Putamen (tissue), 1 donor: ENCODE results near the gene CSF2RB.
"Not testable (repeated sequence)": the region's sequence is repeated elsewhere in the genome, so short reads cannot be mapped to it uniquely, and the experiment has no call there.

Source experiments
- DNase-seq: peaks from one replicate; pipeline ENCODE4 v3.0.0-alpha.2; 2016; ENCODE audit warnings: low spot score

Gene CSF2RB

DNA sequence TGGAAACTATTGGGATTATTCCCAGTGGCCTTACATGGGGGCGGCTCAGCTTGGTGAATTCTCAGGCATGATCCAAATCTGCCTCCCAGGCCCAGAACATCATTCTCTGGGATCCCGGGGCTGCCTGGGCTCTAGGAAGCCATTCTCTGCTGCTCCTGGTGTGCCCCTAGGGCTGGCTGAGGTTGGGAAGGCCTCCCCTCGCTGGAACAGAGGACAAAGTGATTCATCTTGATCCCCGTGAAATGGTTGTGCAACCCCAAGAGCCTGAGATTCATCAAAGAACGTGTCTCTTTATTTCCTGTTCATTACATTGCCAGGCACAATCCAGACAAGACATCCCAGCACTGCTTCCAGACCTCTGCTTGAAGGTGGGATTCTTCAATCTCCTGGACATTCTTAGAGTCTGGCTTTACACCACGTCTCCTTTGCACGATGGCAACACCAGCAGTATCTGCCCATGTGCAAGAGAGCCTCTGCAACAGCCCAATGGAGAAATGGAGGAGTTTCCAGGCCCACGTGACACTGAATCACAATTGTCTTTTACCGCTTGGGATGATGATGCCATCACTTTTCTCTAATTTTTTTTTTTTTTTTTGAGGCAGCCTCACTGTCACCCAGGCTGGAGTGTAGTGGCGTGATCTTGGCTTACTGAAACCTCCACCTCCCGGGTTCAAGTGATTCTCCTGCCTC, 53.6 kb downstream of the CSF2RB start:
- DNase-seq = no peak

- DNase-seq = no peak
Measured at GRCh38 chr22:36968249-36968964, 55.0 kb downstream of the CSF2RB start.

DNA sequence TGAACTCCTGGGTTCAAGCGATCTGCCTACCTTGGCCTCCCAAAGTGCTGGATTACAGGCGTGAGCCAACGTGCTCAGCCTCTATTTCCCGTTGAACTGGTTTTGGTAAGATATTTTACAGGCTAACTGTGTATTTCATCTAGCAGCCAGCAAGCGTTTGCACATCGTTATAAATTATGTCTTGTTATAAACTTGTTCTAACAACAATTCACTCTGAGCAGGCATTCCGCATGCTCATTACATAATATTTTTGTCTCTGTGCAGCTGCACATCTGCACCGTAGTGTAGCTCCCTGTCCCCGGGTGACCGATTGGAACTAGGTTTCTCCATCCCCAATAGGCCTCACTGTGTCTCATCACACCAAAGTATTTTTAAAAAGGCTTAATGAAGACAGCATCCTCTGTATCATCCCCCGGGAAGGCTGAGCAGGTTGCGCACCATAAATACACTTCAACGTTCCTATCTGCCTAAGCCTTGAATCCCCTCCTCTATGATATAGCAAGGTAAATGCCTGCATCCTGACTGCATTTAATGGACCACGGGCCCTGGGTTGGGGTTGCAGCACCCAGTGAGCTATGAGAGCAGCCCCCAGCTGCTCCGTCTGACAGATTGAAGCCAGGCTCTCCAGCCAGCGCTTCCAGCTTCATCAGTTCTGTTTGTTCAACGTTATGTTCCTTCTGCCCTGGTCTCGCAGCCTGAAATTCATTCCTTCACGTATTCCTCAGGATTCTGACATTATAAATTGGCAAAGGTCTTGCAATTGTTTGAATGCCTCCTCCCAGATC, 58.1 kb downstream of the CSF2RB start:
- no peak for DNase-seq

DNA sequence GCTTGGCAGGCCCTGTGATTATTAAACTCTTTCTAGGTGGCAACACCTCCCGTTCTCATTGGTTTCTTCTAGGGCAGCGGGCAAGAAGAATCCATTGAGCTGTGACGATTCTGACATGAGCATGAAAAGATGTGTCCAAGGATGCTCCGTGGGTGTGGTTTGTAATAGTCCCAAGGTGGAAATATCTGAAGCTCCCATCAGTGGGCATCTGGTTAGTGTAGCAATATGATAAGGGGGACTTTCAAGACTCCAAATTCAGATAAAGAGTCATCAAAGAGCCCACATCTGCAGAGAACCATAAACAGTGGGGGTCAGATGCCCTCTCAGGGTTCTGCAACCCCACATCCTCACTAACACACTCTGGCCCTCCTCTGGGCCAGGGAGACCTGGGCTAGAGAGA, 63.2 kb downstream of the CSF2RB start:
- no peak for DNase-seq

DNA sequence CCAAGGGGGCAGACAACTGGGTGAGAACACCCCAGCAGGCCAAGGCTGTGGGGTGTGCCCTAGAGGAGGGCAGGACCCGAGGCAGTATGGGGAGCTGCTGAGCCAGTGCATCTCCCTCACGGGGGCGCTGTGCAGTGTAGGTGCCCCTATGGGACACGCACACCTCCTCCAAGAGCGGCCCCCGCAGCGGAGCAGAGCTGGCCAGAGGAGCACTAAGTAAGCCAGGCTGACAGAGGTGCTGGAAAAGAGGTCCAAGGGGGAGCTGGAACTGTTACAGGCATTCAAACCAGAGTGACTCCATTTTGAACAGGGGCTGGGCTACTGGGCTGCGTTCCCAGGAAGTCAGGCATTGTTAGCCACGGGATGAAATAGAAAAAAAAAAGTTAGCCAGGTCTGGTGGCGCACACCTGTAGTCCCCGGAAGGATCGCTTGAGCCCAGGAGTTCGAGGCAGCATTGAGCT, 64.0 kb downstream of the CSF2RB start:
- DNase-seq = no peak

DNA sequence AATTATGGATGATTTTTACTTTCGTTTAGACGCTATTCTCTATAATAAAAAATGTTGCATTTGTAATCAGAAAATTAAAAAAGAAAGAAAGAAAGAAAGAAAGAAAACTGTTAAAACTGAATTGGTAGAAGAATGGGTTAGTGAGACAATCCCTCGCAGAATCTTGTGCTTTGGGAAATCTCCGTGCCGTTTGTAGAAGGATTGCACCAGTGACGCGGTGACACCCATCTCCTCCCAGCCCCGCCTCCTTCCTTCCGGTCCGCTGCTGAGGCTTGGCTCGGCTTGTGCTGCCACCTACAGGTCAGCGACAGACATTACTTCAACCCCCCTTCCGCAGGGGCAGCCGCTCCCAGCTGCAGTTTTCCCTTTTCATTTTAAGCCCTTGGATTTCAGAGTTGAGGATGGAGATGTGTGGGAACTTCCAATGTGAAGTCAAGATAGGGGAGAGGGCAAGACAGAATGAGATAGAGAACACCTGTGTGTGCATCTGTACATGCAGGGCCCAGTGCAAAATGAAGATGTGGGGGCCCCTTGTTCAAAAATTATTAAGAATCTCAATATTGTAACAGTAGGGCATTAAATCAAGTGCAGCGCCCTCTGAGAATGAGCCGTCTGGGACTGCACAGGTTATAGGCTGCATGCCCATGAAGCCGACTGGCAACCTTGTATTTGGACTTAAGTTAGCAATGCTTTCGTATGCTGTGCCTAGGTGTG, 64.7 kb downstream of the CSF2RB start:
- peak; percentile 85 for DNase-seq

GRCh38 chr22:36979016-36979910, 65.8 kb downstream of the CSF2RB start:
- no peak for DNase-seq

DNA sequence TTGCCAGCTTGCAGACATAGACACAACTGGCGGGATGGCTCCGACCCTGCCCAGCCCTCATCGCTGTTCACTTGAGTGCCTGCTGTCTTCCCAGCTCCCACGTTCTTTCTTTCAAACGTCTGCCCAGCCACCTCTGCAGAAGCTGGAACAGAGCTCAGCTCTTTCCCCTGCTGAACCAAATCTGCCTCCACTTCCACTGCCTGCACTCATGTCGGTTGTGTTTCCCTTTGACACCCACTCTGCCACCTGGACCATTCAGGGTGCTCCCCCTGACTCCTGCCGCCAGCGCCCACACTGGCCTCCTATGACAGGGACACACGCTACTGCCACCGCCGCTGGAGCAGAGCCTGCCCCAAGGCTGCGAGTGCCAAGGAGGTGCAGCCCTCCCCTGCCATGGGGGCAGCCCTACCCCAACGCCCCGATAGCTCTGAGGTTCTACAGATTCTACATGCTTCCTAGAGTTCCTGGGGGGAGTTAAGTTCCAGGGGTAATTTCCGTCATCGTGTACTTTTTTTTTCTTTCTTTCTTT, 67.9 kb downstream of the CSF2RB start:
- DNase-seq = no peak

DNA sequence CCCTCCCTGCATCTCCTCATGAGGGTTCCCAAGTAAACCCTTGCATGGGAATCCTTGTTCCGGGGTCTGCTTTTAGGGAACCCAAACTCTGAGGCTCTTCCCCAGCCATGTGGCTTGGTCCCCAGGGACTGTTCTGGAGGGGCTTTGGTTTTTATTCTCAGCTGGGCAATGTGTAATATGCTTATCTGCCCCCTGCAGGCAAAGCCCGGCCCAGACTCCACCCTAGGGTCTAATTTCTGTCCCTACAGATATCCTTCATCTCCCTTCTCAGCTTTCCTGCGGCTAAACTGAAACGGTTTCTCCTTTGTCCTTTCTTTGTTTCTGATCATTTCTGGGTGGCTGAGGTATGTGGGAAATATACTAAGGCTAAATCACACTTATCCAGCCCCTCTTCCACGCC, 68.7 kb downstream of the CSF2RB start:
- no peak for DNase-seq

DNA sequence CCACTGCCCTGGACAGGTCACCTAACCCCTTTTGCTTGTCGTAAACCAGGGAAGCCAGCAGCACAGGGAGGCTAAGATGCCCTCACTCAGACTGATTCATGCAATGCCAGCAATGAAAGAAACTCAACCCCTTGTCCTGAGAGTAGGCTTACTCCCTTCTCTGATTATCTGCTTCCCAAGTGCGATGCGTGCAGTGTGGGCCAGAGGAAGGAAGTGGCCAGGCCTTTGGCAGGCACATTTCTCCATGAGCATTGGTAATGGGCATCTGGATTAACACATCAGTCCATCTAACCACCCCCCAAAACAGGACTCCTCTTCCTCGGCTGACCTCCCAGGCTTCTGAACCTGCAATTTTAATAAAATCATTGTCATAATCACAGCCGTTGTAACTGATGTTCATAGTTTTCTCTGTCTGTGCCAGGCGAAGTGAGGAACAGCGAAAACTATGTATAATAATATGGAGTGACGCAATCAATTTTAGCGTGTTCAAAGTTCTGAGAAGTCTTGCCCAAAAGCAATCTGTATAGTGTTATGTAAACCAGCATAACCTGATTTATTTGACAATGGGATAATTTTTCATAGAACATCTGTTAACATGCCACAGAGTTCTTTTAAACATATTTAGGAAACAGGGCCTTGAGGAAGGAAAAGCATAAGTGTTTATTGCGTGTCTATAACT, 71.9 kb downstream of the CSF2RB start:
- no peak for DNase-seq

- DNase-seq = no peak
Measured at GRCh38 chr22:36986242-36986821, 72.9 kb downstream of the CSF2RB start.

GRCh38 chr22:36988075-36988832, 74.8 kb downstream of the CSF2RB start:
- DNase-seq = no peak

DNA sequence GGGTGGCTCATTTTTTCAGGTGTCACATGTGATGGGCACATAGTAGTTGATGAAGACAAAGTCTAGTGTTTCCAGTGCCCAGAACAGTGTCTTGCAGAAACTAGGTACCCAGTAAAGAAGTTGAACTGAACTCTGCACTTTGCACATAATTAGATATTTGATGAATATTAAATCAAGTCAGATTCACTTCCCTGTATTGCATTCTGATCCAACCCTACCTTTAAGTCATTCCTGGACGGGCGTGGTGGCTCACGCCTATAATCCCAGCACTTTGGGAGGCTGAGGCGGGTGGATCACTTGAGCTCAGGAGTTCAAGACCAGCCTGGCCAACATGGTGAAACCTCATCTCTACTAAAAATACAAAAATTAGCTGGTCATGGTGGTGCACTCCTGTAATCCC, 75.6 kb downstream of the CSF2RB start:
- DNase-seq = not testable (repeated sequence)
